ENCODE measurements around the gene MTURN.
A peak's percentile ranks its signal among the peaks of the same experiment; 100 is the strongest.

MTURN gene

DNA sequence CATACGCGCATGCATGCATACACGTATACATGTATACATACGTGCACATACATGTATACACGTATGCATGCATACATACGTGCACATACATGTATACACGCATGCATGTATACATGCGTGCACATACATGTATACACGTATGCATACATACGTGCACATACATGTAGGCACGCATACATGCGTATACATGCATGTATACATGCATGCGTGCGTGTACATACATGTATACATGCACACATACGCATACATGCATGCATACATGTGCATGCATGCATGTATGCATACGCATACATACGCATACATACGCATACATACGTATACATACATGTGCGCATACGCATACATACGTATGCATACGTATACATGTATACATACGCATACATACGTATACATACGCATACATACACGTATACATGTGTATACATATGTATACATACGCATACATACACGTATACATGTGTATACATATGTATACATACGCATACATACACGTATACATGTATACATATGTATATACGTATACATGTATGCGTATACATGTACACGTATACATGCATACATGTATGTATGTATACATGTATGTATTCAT, 19.0 kb upstream of the MTURN start:
- TF ChIP-seq, protein P1, sequence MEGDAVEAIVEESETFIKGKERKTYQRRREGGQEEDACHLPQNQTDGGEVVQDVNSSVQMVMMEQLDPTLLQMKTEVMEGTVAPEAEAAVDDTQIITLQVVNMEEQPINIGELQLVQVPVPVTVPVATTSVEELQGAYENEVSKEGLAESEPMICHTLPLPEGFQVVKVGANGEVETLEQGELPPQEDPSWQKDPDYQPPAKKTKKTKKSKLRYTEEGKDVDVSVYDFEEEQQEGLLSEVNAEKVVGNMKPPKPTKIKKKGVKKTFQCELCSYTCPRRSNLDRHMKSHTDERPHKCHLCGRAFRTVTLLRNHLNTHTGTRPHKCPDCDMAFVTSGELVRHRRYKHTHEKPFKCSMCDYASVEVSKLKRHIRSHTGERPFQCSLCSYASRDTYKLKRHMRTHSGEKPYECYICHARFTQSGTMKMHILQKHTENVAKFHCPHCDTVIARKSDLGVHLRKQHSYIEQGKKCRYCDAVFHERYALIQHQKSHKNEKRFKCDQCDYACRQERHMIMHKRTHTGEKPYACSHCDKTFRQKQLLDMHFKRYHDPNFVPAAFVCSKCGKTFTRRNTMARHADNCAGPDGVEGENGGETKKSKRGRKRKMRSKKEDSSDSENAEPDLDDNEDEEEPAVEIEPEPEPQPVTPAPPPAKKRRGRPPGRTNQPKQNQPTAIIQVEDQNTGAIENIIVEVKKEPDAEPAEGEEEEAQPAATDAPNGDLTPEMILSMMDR (IDR thresholded peaks at IDR 0.05; ENCODE audit: low read depth, low read length, missing control alignments) = no peak
- no peak overlapping the region for H3K4me3 ChIP-seq (ENCODE audit: low read depth, low read length)
- no peak for DNase-seq (ENCODE audit: low read depth)

DNA sequence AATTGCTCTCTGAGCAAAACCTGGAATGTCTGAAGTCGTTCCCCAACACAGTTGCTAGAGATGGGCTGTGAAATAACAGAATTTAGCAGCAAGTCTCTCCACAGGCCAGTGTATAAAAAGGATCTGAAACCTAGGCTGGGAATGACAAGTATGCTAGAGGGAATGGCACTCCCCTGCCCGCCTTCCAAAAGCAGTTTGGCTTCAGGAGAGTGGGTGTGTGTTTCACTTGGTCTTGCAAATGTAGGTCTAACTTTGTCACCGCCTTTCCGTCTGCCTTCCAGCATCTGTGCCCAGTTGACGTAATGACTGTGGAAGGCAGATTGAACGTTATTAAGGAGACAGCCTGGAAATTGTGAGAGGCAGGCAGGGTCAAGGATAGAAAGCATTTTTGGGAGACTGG, 18.0 kb upstream of the MTURN start:
- TF ChIP-seq, protein P1 (IDR thresholded peaks at IDR 0.05; ENCODE audit: low read depth, low read length, missing control alignments) = no peak
- H3K4me3 ChIP-seq (ENCODE audit: low read depth, low read length) = no peak overlapping the region
- DNase-seq (ENCODE audit: low read depth) = no peak

DNA sequence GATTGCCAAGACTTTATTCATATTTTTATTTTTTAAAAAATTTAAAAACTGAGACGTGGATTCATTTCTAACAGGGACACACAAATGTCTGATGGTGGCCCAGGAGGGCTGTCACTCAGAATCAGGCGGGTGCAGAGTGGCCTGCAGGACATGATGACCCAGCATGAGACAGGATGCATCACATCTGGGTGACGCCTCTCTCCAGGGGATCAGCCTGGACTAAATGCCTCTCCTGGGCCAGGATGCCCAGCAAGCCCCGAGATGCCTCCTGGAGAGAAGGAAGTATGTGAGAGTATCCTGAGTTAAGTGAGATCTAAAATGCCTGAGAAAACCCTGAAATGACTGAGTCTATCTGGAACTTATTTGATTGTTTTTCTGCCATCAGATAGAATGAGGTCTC, 16.9 kb upstream of the MTURN start:
- no peak for DNase-seq (ENCODE audit: low read depth)
- no peak overlapping the region for H3K4me3 ChIP-seq (ENCODE audit: low read depth, low read length)
- TF ChIP-seq, protein P1 (IDR thresholded peaks at IDR 0.05; ENCODE audit: low read depth, low read length, missing control alignments) = no peak

DNA sequence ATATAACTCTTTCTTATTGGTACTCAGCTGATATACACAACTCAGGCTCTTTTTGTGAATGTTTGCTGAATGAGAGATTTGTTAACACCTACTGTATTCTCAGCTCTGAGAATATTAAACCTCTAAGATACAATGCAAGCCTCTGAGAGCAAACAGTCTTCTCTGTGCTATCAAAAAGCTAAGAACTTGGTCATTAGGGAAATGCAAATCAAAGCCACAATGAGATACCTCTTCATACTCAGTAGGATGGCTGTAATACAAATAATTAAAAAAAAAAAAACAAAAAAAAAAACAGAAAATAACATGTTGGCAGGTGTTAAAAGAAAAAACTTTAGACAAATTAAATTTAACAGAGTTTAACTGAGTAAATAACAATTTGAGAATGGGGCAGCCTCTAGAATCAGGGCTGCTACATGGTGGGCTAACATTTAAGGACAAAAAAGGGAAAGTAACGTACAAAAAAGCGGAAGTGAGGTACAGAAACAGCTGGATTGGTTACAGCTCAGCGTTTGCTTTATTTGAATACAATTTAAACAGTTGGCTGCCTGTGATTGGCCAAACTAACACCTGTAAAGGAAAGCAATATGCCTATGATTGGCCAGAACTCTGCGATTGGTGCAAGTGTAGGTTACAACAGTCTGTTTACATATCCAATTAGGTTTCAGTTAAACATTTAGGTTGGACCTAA, 14.8 kb upstream of the MTURN start:
- no peak for DNase-seq (ENCODE audit: low read depth)
- TF ChIP-seq, protein P1 (IDR thresholded peaks at IDR 0.05; ENCODE audit: low read depth, low read length, missing control alignments) = no peak
- H3K4me3 ChIP-seq (ENCODE audit: low read depth, low read length) = no peak overlapping the region

DNA sequence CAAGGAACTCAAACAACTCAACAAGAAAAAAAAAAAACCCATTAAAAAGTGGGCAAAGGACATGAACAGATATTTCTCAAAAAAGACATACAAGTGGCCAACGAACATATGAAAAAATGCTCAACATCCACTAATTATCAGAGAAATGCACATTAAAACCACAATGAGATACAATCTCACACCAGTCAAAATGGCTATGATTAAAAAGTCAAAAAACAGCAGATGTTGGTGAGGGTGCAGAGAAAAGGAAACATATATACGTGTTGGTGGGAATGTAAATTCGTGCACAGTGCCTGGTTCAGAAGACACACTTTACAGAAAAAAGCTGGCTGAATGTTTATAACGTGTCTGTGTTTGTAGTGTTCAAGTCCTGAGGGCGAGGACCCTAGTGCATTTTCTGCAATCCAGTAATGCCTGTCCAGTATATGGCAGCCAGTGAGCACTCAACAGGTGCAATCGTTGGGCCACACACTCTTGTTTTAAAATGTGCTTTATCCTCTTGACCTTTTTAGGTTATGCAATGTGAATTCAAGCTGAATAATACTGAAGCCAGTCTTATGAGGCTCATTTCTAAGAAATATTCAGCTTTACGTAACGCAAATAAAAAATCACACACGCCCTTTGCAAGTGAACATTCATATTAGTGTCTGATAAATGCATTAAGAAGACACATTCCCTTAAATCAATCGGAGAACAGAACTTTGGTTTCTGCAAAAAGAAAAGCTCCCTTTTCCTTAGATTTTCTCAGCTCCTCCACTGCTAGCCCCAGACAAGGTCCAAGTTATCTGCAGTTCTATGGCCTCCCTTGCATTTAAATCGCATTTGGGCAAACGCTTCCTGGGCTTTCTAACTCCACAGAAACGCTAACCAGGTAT, 813 bp upstream of the MTURN start:
- DNase-seq (ENCODE audit: low read depth) = no peak

DNA sequence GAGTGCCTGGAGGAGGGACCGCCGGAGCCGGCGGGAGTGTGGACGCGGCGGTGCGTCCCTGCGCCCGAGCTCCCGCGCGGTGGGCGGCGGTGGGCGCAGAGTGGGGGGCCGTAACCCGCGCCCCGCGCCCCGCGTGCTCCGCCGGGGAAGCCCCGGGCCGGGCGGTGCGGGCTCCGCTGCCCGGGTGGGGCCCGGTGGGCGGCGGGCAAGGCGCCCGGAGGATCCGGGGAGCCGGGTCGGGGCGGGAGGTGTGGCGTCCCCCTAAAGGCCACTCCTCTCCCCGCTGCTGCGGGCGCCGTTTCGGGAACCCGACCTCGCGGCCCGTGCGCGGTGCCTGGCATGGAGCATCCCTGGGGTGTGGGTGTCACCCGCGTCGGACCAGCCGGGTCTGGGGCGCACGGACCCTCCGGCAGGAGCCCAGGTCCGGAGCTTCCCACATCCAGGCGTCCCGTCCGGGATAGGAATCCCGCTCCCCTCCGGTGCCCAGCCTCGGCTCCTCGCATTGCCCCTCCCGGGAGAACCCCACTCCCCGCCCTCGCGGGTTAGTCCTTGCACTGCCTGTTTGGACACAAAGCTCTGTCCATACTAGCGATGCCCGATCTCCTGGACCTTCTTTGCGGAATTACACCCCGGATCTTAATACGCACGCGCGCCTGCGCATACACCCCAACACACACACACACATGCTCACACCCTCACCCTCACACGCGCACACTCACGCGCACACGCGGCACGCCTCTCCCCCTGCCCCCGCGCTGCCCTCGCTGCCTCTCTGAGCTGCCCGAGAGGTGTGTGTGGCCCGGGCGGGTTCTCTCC, 723 bp downstream of the MTURN start:
- peak overlapping the region; percentile 70 for H3K4me3 ChIP-seq (ENCODE audit: low read depth, low read length)
- TF ChIP-seq, protein P1 (IDR thresholded peaks at IDR 0.05; ENCODE audit: low read depth, low read length, missing control alignments) = no peak
- no peak for DNase-seq (ENCODE audit: low read depth)

More for the DNA sequence above, 813 bp upstream of the MTURN start:
- H3K4me3 ChIP-seq (ENCODE audit: low read depth, low read length) = peak overlapping the region; percentile 70
- TF ChIP-seq, protein P1 (IDR thresholded peaks at IDR 0.05; ENCODE audit: low read depth, low read length, missing control alignments) = no peak
